Measurements from ENCODE around the gene TSFM.

Gene TSFM

GRCh38 chr12:57782608-57783465, at the start of gene TSFM:
TSFM (plus strand) TSS chr12:57782787; CDS start chr12:57782802, 15 bp downstream.
- DNase-seq, result peak; percentile 96 to 98

DNA sequence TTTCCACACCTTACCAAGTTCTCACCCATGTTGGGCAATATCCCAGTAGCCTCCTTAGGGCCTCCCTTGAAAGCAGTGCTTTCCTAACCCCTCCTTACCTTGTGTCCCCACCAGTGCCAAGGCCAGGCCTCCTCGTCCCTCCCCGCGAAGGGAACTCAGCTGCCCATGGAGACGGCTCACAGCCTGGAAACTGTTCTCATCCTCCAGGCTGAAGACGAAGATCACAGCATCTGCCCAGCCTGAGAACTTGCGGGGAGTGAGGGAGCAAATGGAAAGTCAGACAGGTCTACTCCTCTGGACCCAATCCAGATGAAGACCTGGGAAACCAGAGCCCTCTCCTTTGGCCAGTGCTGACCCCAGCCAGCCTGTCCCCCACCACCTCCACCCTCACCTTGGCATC, 48.7 kb upstream of the TSFM start:
- DNase-seq, result no peak

- DNase-seq, result no peak
Observed at GRCh38 chr12:57734591-57734990, 48.0 kb upstream of the TSFM start.

GRCh38 chr12:57735198-57735855, 47.3 kb upstream of the TSFM start:
- no peak for DNase-seq

DNA sequence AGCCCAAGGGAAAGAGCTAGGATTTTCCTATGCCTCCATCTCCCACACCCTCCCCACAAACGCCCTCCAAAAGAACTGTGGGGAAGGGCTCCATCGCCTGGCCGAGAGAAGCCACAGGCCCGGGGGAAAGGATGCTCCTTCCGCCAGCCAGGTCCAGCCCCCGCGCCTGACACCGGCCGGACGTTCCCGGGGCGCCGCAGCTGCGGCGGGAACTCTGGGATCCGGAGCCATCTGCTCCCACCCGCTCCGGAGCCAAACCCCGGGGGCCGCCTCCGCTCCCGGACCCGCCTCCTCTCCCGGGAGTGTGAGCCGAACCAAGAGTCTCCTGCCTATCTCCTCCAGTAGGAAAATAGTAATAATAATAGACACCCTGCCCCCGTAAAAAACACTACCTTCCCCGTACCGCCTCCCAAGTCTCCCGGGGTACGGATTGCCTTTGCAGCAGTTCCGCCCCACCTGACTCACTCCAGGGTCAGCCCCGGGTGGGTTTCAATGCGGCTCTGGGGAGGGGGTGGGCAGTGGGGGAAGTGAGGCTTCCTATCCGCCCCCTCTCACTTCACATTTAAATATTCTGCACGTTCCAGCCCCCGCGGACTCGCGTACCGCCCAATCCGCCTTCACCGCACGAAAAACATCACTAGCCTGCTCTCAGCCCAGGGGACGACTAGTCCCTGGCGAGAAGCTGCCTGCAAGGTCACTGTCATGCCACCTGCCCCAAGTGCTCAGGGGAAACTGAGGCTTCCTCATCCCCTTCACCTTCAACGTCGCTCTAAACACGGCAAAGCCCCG, 46.4 kb upstream of the TSFM start:
- DNase-seq, result no peak

DNA sequence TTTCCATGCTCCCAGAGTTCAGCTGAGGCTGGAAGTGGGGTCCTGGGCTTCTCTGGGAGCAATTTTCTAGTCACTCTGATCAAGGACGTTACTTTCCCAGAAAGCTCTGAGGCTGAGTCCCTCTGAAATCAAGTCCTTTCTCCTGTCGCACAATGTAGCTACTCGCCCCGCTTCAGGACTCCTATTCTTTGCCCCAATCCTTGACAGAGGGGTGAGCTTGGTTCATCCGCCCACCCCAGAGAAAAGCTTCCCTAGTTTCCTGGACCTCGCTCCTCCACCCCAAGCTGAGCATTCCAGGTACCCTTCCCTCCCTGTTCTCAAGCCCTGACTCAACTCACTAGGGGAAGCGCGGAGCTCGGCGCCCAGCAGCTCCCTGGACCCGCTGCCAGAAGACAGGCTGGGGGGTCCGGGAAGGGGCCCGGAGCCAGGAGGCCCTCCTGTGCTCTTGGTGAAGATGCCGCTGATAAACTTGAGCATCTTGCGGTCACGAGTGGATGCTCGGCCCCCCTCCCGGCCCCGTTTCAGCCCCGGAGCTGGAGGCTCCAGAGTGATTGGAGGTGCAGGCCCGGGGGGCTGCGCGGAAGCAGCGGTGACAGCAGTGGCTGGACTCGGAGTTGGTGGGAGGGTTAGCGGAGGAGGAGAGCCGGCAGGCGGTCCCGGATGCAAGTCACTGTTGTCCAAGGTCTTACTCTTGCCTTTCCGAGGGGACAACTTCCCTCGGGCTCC, 45.7 kb upstream of the TSFM start:
- no peak for DNase-seq

DNA sequence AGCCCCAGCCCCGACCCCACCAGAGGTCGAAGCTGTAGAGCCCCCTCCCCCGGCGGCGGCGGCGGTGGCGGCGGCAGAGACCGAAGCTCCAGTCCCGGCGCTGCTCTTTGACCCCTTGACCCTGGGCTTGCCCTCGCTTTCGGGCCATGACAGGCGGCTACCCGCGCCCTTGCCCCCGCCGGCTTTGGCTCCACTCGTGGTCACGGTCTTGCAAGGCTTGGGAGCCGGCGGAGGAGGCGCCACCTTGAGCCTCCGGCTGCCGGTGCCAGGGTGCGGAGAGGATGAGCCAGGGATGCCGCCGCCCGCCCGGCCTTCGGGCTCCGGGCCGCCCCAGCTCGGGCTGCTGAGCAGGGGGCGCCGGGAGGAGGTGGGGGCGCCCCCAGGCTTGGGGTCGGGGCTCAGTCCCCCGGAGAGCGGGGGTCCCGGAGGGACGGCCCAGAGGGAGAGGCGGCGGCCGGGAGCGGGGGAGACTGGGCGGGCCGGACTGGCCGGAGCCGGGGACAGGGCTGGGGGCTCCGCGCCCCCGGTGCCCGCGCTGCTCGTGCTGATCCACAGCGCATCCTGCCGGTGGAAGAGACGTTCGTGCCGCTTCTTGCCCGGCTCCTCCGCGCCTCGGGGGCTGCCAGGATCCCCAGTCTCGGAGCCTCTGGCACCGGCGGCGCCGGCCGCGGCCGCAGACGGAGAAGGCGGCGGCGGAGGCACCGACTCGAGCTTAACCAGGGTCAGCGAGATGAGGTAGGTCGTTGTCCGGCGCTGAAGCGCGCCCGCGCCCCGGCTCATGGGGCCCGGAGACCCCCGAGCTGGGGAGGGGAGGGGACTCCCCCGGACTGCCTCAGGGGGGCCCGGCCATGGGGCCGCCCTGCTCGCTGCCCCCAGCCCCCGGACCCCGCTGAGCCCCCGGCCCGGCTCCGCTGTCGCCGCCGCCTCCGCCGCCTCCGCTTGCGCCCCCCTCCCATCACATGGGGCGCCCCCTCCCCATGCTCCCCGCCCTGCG, 44.8 kb upstream of the TSFM start:
- DNase-seq, result no peak

GRCh38 chr12:57738661-57739237, 43.8 kb upstream of the TSFM start, which contains the start of gene AGAP2:
AGAP2 (minus strand) TSS chr12:57738742; CDS start chr12:57738246, 496 bp downstream.
- no peak for DNase-seq

DNA sequence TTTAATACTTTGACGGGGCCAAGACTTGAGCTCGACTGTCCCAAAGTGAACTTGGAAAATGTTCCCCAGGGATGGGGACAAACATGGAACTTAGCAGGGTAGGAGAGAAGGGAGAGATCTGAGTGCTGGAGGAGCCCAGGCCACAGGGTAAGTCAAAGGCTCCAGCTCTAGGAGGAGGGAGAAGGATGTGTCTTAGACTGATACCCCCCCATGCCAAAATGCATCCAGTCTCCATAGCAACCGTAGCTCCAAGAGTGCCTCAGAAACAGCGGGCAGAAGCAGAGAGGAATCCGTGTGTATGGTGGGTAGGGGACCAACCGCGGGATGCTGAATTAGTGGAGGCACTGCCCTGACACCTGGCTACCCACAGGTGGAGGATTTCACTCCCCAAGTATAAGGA, 43.2 kb upstream of the TSFM start:
- DNase-seq, result no peak

GRCh38 chr12:57739914-57740538, 42.6 kb upstream of the TSFM start:
- no peak for DNase-seq

DNA sequence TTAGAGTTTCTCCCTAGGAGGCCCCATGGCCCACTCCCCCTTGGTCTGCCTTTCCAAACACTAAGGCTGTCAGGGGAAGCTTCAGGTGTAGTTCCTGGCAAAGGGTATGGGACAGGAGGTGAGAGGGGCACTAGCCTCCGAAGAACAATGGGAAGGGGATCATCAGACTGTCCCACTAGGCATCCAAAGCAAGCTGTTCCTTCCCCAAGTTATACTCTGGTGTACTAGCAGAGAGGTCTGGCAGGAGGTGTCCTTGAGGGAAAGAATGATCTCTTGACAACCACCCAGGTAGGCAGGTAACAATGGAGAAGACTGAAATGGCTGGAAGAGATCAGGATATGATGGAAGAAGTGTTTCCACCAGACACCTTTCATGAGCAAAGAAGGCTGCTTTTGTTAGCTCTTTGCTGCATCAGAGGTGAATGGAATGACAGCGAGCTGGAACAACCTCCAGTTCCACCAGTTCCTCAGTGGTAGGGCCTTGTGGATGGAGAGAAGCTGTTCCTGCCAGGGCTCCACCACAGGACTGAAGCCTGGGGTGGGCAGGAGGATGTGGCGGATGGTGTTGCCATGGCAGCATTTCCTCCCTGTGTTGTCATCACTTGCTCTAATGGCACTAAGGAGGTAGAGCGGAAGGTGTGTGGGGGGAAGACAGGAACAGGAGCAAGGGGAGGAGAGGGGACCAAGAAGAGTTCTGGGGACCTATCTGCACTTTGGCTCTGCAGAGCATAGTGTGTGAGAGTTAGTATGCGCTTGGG, 41.8 kb upstream of the TSFM start:
- DNase-seq, result peak; percentile 70 to 72

DNA sequence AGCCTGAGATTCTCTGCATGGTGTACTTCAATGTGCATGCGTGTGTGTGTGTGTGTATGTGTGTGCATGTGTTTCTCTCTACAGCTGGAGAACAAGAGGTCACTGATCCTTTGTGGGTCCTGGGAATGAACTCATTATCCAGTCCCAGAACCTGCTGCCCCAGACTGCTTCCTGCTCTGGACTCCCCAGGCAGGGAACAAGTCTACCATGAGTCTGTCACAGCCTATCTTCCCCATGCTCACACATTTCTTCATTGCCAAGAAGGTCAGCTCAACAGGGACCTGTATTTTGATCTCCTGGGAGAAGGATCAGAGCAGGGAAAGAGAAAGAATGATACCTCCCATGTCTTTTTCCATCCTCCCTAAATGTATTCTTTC, 41.2 kb upstream of the TSFM start:
- no peak for DNase-seq

DNA sequence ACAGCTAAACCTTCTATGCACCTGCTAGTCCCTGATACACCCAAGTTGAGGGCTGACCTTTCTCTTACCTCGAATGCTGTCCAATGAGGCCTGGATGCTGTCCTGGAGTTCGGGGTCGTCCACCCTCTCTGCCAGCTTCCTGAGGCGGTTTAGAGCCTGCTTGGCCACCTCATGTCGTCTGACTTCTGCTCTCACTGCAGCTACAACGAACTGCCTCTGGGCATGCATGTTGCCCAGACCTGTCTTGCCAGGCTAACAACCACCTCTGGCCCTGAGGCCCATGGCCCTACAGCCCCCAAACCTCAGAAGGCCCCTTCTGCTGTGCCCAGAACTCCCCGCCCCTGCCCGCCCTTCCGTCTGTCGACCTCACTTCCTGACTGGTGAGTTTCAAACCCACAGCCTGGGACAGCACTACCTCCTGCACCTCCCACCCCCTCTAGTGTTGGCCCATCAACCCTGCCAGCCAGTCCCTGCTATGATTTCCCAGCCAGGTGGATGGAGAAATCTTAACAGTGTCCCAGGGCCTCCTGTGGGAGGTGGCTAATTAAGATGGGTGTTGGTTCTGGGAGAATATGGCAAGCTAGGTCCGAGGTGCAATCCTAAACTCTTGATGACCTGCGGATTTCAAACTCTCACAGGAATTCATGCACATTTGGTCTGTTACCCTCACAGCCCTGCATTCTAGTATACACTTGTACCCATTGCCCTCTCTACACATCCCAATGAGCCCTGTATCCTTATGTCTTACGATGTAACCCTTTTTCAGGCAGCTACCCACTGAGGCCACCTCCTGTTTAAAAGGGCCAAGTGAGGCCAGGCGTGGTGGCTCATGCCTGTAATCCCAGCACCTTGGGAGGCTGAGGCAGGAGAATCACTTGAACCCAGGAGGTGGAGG, 40.5 kb upstream of the TSFM start:
- DNase-seq, result peak; percentile 73 to 80

DNA sequence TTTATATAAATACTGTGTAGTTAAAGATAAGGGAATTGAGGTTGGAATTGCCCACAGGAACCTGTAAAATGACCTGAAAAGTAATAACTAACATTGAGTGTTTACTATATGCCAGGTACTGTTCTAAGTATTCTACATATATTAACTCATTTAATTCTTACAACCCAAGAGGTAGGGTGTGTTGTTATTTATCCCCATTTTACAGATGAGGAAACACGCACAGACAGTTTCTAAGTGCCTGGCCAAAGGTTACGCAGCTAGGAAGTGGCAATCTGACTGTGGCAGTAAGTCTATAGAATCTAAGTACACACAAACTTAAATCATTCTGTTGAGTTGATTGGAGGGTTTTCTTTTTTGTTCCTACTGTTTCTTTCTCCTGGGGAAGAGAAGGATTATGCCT, 38.8 kb upstream of the TSFM start:
- no peak for DNase-seq

GRCh38 chr12:57744194-57744776, 38.3 kb upstream of the TSFM start:
- DNase-seq, result peak; percentile 61 to 69

DNA sequence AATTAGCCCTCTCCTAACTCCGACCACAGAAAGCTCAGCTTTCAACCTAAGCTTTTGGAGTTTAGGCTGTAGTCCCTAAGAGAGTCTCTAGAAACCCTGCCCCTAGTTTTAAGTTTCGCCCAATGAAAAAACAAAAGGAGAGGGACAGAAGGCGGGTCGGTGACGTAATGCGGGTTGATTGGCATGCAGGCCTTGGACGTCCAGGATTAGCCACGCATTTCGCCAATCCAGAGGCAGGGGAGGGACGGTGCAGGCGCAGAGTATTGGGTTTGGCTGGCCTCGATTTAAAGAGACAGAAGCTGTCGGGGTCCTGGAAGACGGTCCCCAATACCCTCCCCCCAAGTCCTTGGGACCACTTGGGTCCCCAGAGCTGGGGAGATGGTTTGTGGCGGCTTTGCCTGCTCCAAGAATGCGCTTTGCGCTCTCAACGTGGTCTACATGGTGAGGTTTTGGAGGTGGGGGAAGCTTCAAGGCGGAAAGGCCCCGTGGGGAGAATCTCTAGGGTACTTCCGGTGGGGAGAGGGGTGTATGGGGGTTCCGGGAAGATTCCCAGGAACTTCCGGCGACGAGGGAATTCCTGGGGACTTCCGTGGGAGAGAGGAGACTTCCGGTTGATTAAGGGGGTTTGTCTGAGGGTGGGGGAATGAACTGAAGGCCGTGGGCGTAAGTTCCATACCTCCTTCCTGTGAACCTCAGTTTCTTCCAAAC, 37.7 kb upstream of the TSFM start, which contains the start of gene TSPAN31:
TSS of gene TSPAN31 (plus strand) at position 263 of the 708 bp plus-strand sequence. CDS start at position 379, 116 bp downstream.
- DNase-seq, result peak; percentile 93 to 94

- DNase-seq, result no peak
Observed at GRCh38 chr12:57745485-57745881, 37.1 kb upstream of the TSFM start.
